Testis (tissue), 2 donors: ENCODE measurements around the gene SPDYE4.

Experiments
- CTCF ChIP-seq, 3 experiments: fragments of 450-650 bp in 2 of 3; fragments of 200-600 bp in 1 of 3; sonication (generic) in 1 of 3; IDR thresholded peaks; one replicate each; pipeline ENCODE4 v1.5.1; 2016 to 2019; ENCODE audit warnings: antibody characterized with exemption in 3 of 3, mild to moderate bottlenecking in 2 of 3, moderate library complexity in 1 of 3
- POLR2A ChIP-seq: fragments of 450-650 bp; IDR thresholded peaks from one replicate; pipeline ENCODE4 v1.6.1; 2017; ENCODE audit warnings: antibody characterized with exemption, mild to moderate bottlenecking, moderate library complexity

GRCh38 chr17:8753976-8754440, 4.3 kb downstream of the SPDYE4 start:
- TF ChIP-seq CTCF (IDR thresholded peaks at IDR 0.05) = no peak
- TF ChIP-seq POLR2A = no peak
